GM12878 (cell line): ENCODE data around the gene CASR.

Experiments used
- MAX ChIP-seq: IDR thresholded peaks from 2 replicates; pipeline ENCODE4 v1.6.1; 2012; ENCODE audit warnings: low read depth, low read length, improper control_type of control experiment
- MYC ChIP-seq: IDR thresholded peaks from 2 replicates; pipeline ENCODE4 v1.6.1; 2011; ENCODE audit warnings: mild to moderate bottlenecking, low read length, moderate library complexity, inconsistent platforms; ENCODE audit not compliant: insufficient read depth, insufficient replicate concordance, insufficient read length, severe bottlenecking
- NR2C2 ChIP-seq: IDR thresholded peaks from 2 replicates; pipeline ENCODE4 v1.6.1; 2011; ENCODE audit warnings: borderline replicate concordance, low read depth; ENCODE audit not compliant: control insufficient read depth, insufficient read length
- RBBP5 ChIP-seq: fragments of 200-600 bp; sonication (generic); conservative IDR thresholded peaks from 2 replicates; pipeline ENCODE4 v1.6.1; 2016
- TAF1 ChIP-seq: IDR thresholded peaks from 2 replicates; pipeline ENCODE4 v1.6.1; 2011; ENCODE audit warnings: mild to moderate bottlenecking, low read depth, low read length, borderline replicate concordance
- USF2 ChIP-seq: IDR thresholded peaks from 2 replicates; pipeline ENCODE4 v1.6.1; 2011; ENCODE audit warnings: low read depth, low read length, improper control_type of control experiment, borderline replicate concordance
- TF ChIP-seq, protein P1 (sequence below), 3 experiments: IDR thresholded peaks in 2 of 3; conservative IDR thresholded peaks in 1 of 3; 2 replicates each; pipeline ENCODE4 v1.5.1; 2011; ENCODE audit warnings: low read depth in 3 of 3, low read length in 3 of 3, mild to moderate bottlenecking in 3 of 3, control low read depth in 2 of 3, moderate library complexity in 2 of 3, inconsistent platforms in 1 of 3, mixed read lengths in 1 of 3; ENCODE audit not compliant: control insufficient read depth in 2 of 3, insufficient read depth in 1 of 3; ENCODE audit errors: extremely low read depth in 1 of 3

GRCh38 chr3:122255757-122256439 is 72.4 kb downstream of the CASR start:
- TF ChIP-seq, protein P1, sequence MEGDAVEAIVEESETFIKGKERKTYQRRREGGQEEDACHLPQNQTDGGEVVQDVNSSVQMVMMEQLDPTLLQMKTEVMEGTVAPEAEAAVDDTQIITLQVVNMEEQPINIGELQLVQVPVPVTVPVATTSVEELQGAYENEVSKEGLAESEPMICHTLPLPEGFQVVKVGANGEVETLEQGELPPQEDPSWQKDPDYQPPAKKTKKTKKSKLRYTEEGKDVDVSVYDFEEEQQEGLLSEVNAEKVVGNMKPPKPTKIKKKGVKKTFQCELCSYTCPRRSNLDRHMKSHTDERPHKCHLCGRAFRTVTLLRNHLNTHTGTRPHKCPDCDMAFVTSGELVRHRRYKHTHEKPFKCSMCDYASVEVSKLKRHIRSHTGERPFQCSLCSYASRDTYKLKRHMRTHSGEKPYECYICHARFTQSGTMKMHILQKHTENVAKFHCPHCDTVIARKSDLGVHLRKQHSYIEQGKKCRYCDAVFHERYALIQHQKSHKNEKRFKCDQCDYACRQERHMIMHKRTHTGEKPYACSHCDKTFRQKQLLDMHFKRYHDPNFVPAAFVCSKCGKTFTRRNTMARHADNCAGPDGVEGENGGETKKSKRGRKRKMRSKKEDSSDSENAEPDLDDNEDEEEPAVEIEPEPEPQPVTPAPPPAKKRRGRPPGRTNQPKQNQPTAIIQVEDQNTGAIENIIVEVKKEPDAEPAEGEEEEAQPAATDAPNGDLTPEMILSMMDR (IDR thresholded peaks at IDR 0.05 in 2 of 3, conservative IDR thresholded peaks at IDR 0.05 in 1 of 3; ENCODE audit: control insufficient read depth in 2 of 3, extremely low read depth in 1 of 3, insufficient read depth in 1 of 3, low read depth in 3 of 3, low read length in 3 of 3): no peak
- TF ChIP-seq USF2 (no peak), MAX (no peak), MYC (no peak), RBBP5 (no peak), NR2C2 (no peak), TAF1 (no peak)
